ENCODE measurements around the gene TMC1.

Gene TMC1

DNA sequence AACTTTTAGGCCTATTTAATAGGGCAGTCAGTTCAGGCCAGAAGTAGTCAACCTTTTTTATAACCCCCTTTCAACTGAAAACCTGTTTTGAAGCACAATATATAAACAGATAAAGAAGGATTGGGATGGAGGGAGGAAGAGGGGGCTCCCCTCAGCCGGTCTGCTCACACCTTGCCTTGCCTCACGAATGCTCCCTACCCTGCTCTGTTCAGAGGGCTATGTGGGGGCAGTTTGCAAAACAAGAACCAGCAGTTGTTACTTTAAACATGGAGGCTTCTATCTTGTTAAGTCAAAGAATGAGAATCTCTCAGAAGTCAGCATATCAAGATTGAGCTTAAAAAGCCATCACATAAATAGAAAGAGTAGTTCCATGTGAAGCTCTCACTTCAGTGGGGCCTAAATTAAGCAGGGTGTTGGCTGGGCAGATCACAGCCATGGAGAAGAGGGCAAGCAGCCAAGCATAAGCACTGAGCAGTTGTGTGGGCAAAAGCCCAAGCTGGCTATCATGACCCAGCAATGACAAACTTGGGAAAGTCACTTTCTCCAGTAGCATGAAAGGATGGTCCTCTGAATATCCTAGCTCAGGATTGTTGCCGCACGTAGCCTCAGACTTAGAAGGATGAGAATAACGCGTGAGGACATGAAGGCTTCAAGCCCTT is 360.8 kb downstream of the TMC1 start:
- no peak for DNase-seq

GRCh38 chr9:72883875-72884274 is 362.5 kb downstream of the TMC1 start:
- no peak for DNase-seq

- DNase-seq, result no peak
These were observed 363.1 kb downstream of the TMC1 start for GRCh38 chr9:72884508-72884907.
